ENCODE results near the gene STING1. TPM values are rescaled to one million over a fixed set of nuclear protein-coding genes. Genes with fewer than 3 reads are reported as not detected.

STING1 gene
- total and polyA plus RNA-seq, 4 experiments from 2014 or later: 124 to 176 (median 143) TPM

DNA sequence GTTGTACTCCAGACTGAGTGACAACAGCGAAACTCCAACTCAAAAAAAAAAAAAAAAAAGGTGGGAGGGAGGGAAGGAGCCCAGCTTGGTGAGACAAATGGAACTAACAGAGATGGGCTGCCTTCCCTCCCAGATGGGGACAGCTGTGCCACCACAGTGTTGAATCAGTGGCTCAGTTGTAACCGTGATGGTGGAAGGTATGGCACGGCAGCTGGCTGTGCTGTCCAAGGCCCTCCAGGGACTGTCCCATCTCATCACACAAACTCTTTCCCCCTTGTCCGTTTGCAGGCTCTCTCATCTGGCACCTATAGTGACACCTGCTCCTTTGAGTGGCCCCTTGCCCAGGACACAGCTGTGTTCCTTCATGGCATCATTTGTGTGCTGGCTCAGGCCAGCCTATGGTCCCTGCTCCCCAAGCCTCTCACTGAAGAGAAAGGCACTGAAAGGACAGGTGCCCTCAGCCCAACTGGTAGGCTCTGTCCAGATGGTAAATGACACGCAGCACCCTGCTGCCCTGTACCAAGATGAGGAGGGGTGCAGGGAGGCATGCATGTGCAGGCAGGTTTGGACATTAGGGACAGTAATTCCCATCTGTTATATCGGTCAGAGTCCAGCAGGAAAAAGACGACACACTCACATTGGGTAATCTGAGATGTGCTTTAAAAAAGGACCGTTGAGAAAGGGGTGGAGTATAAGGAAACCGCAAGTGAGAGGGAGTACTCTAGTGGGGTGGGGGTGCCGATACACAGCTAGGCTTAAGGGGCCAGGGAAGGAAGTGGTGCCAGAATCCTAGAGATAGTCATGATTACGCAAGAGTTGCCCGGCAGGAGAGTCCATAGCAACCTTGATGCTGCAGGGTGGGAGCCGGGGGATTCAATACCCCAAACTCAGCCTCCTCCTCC lies 7.4 kb downstream of the STING1 start:
- Mint-ChIP-seq H3K9me3 (no peaks in the 10 kb centered on the region), H3K4me1 (peaks cover 53 to 94% (median 75%) of the 10 kb centered on the region in 4 donors), H3K4me3 (peak overlapping the region; percentile 50 to 87 (median 76)), H3K36me3 (peaks cover 26 to 49% of the 10 kb centered on the region in 2 donors), H3K27me3 (no peaks in the 10 kb centered on the region), H3K27ac (peak overlapping the region; percentile 77 to 95 (median 93))
- peak overlapping the region; percentile 23 for H3K27ac ChIP-seq (ENCODE audit: low read depth, low read length)
- ChIA-PET POLR2A (ENCODE audit: partially characterized antibody) (interaction anchor here (1.1 to 3.8 kb wide), 4 partner anchors 16 to 36 kb away, joined by 3 to 19 read pairs (median 14); partner anchors contain the start of gene DNAJC18), CTCF (ENCODE audit: partially characterized antibody) (interaction anchor here (1.7 to 11.3 kb wide), 3 partner anchors 38 to 52 kb away, joined by 4 to 97 read pairs (median 7); no protein-coding TSS in a partner anchor)
- intact Hi-C loops (cut with micrococcal nuclease): no loop called here
- H3K36me3 ChIP-seq (ENCODE audit: insufficient read depth, low read length): peaks cover 35% of the 10 kb centered on the region
- no peaks in the 10 kb centered on the region for H3K27me3 ChIP-seq (ENCODE audit: insufficient read depth, low read length)
- no peak overlapping the region for H3K4me3 ChIP-seq (ENCODE audit: low read length in 2 of 2)
- peak in 3 of 5 donors; percentile 32 to 57 (median 45) for DNase-seq
- H3K9me3 ChIP-seq (ENCODE audit: control insufficient read depth in 1 of 2, low read length in 2 of 2): no peaks in the 10 kb centered on the region
- H3K4me1 ChIP-seq (ENCODE audit: insufficient read depth, low read length): peaks cover 94% of the 10 kb centered on the region

DNA sequence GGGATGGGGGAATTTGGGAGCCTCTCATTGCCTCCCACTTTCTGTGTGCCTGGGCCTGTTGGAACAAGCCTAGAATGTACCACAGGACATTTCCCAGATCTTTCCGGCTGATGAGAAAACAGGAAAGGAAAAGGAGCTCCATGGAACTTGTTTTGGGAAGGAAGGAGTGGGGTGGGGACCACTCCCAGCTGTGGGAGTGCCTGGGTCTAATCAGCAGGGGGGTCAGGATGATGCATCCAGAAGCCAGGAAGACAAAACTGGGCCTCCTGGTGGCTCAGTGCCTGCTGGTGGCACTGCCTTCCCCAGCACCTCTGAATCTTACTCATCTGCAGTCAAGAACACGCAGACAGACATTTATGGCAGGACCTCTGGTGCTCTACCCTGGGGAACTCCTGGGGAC lies 9.0 kb downstream of the STING1 start:
- peak overlapping the region; percentile 23 for H3K27ac ChIP-seq (ENCODE audit: low read depth, low read length)
- Mint-ChIP-seq H3K36me3 (peaks cover 18 to 41% of the 10 kb centered on the region in 2 donors), H3K9me3 (no peaks in the 10 kb centered on the region), H3K27ac (peak overlapping the region; percentile 83 to 98 (median 93)), H3K4me3 (peak overlapping the region in 6 of 8 donors; percentile 10 to 59 (median 28)), H3K27me3 (no peaks in the 10 kb centered on the region), H3K4me1 (peaks cover 59 to 100% (median 79%) of the 10 kb centered on the region in 4 donors)
- intact Hi-C loops (cut with micrococcal nuclease): no loop called here
- ChIA-PET POLR2A (ENCODE audit: partially characterized antibody) (interaction anchor here (1.0 to 9.4 kb wide), 9 partner anchors 9 to 48 kb away, joined by 3 to 131 read pairs (median 4); partner anchors contain the start of genes DNAJC18, ECSCR and STING1), CTCF (ENCODE audit: partially characterized antibody) (interaction anchor here (0.6 to 11.3 kb wide), 2 partner anchors 8 to 51 kb away, joined by 3 to 97 read pairs; no protein-coding TSS in a partner anchor)
- peaks cover 34% of the 10 kb centered on the region for H3K36me3 ChIP-seq (ENCODE audit: insufficient read depth, low read length)
- no peaks in the 10 kb centered on the region for H3K27me3 ChIP-seq (ENCODE audit: insufficient read depth, low read length)
- no peak for DNase-seq
- peaks cover 94% of the 10 kb centered on the region for H3K4me1 ChIP-seq (ENCODE audit: insufficient read depth, low read length)
- H3K9me3 ChIP-seq (ENCODE audit: control insufficient read depth in 1 of 2, low read length in 2 of 2): no peaks in the 10 kb centered on the region
- H3K4me3 ChIP-seq (ENCODE audit: low read length in 2 of 2): no peak overlapping the region

DNA sequence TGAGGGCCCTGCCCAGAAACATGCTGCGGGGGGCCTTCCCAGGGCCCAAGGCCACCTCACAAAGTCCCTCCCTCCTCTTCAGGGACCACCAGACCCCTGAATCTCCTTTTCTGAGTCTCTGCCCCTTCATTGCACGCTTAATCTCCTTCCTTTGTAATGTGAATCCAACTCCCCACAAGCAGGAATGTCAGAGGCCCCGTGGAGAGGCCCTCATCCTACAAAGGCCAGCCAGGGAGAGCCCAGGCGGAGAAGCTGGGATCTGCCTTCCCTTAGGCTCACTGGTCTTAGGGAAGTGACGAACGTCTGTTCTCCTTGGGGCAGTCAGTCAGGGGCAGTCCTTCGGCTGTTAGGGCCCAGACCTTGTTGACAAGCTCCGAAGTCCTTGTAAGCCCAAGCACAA lies 9.5 kb downstream of the STING1 start:
- Histone ChIP-seq H3K36me3 (ENCODE audit: insufficient read depth, low read length) (peaks cover 29% of the 10 kb centered on the region), H3K27ac (ENCODE audit: low read depth, low read length) (peak overlapping the region; percentile 30), H3K4me1 (ENCODE audit: insufficient read depth, low read length) (peaks cover 94% of the 10 kb centered on the region), H3K4me3 (ENCODE audit: low read length in 2 of 2) (no peak overlapping the region), H3K27me3 (ENCODE audit: insufficient read depth, low read length) (no peaks in the 10 kb centered on the region), H3K9me3 (ENCODE audit: control insufficient read depth in 1 of 2, low read length in 2 of 2) (no peaks in the 10 kb centered on the region)
- ChIA-PET CTCF (ENCODE audit: partially characterized antibody) (interaction anchor here (0.5 to 11.3 kb wide), 2 partner anchors 44 to 50 kb away, joined by 3 to 97 read pairs; no protein-coding TSS in a partner anchor), POLR2A (ENCODE audit: partially characterized antibody) (interaction anchor here (1.3 to 9.4 kb wide), 7 partner anchors 9 to 34 kb away, joined by 3 to 131 read pairs (median 17); partner anchors contain the start of genes DNAJC18, ECSCR and STING1)
- intact Hi-C loops (cut with micrococcal nuclease): no loop called here
- no peaks in the 10 kb centered on the region for H3K27me3 Mint-ChIP-seq
- peaks cover 14 to 36% of the 10 kb centered on the region in 2 donors for H3K36me3 Mint-ChIP-seq
- H3K9me3 Mint-ChIP-seq: no peaks in the 10 kb centered on the region
- H3K4me1 Mint-ChIP-seq: peaks cover 60 to 100% (median 78%) of the 10 kb centered on the region in 4 donors
- peak overlapping the region in 4 of 8 donors; percentile 8 to 59 (median 42) for H3K4me3 Mint-ChIP-seq
- DNase-seq: no peak
- H3K27ac Mint-ChIP-seq: peak overlapping the region; percentile 56 to 98 (median 93)

- intact Hi-C loops (cut with micrococcal nuclease): no loop called here
- Mint-ChIP-seq H3K4me3 (peak overlapping the region; percentile 84 to 97 (median 94)), H3K27ac (peak overlapping the region; percentile 93 to 98 (median 97)), H3K9me3 (no peaks in the 10 kb centered on the region), H3K27me3 (no peaks in the 10 kb centered on the region), H3K4me1 (peaks cover 57 to 95% (median 75%) of the 10 kb centered on the region in 4 donors), H3K36me3 (peaks cover 10 to 30% of the 10 kb centered on the region in 2 donors)
- peaks cover 89% of the 10 kb centered on the region for H3K4me1 ChIP-seq (ENCODE audit: insufficient read depth, low read length)
- ChIA-PET CTCF (ENCODE audit: partially characterized antibody) (interaction anchor here (0.5 to 11.3 kb wide), 2 partner anchors 43 to 50 kb away, joined by 3 to 97 read pairs; no protein-coding TSS in a partner anchor), POLR2A (ENCODE audit: partially characterized antibody) (interaction anchor here (1.3 to 9.4 kb wide), 5 partner anchors 10 to 33 kb away, joined by 3 to 131 read pairs (median 19); partner anchors contain the start of genes DNAJC18, ECSCR and STING1)
- H3K36me3 ChIP-seq (ENCODE audit: insufficient read depth, low read length): peaks cover 24% of the 10 kb centered on the region
- H3K27me3 ChIP-seq (ENCODE audit: insufficient read depth, low read length): no peaks in the 10 kb centered on the region
- no peak for DNase-seq
- H3K27ac ChIP-seq (ENCODE audit: low read depth, low read length): peak overlapping the region; percentile 30
- no peaks in the 10 kb centered on the region for H3K9me3 ChIP-seq (ENCODE audit: control insufficient read depth in 1 of 2, low read length in 2 of 2)
- no peak overlapping the region for H3K4me3 ChIP-seq (ENCODE audit: low read length in 2 of 2)
Measured at GRCh38 chr5:139472386-139473030, 10.1 kb downstream of the STING1 start.

- peak within 1 kb of the TSS; percentile 87 to 97 (median 94) for H3K4me3 Mint-ChIP-seq
- POLR2A ChIA-PET (ENCODE audit: partially characterized antibody): interaction anchor here (0.7 to 9.4 kb wide), 18 partner anchors 8 to 174 kb away, joined by 3 to 131 read pairs (median 4); partner anchors contain the start of genes DNAJC18, ECSCR, STING1 and UBE2D2
- peak; percentile 46 to 60 (median 52) for DNase-seq
- Histone ChIP-seq H3K4me1 (ENCODE audit: insufficient read depth, low read length) (peaks cover 78% of the 10 kb centered on the region), H3K27ac (ENCODE audit: low read depth, low read length) (peak within 1 kb of the TSS; percentile 65), H3K36me3 (ENCODE audit: insufficient read depth, low read length) (peaks cover 11% of the 10 kb centered on the region), H3K27me3 (ENCODE audit: insufficient read depth, low read length) (no peaks in the 10 kb centered on the region), H3K9me3 (ENCODE audit: control insufficient read depth in 1 of 2, low read length in 2 of 2) (no peaks in the 10 kb centered on the region), H3K4me3 (ENCODE audit: low read length in 2 of 2) (peak within 1 kb of the TSS; percentile 48 to 54)
- peak within 1 kb of the TSS; percentile 93 to 98 (median 97) for H3K27ac Mint-ChIP-seq
- H3K9me3 Mint-ChIP-seq: no peaks in the 10 kb centered on the region
- CTCF ChIA-PET (ENCODE audit: partially characterized antibody): interaction anchor here (0.7 to 2.2 kb wide), 6 partner anchors 10 to 51 kb away, joined by 4 to 17 read pairs (median 6); partner anchors contain the start of gene STING1
- H3K4me1 Mint-ChIP-seq: peaks cover 51 to 79% (median 66%) of the 10 kb centered on the region in 4 donors
- no peaks in the 10 kb centered on the region for H3K27me3 Mint-ChIP-seq
- peaks cover 9 to 14% of the 10 kb centered on the region in 2 donors for H3K36me3 Mint-ChIP-seq
- intact Hi-C loops (cut with micrococcal nuclease): loop anchor here (1.0 kb wide), 1 partner anchor 13 kb away; no protein-coding TSS in a partner anchor
Measured at GRCh38 chr5:139470821-139471300, 11.7 kb downstream of the STING1 start, which contains the start of gene SMIM33. SMIM33 (plus strand) TSS chr5:139471004; CDS start chr5:139471122, 118 bp downstream.

- intact Hi-C loops (cut with micrococcal nuclease): no loop called here
- no peaks in the 10 kb centered on the region for H3K9me3 ChIP-seq (ENCODE audit: control insufficient read depth in 1 of 2, low read length in 2 of 2)
- ChIA-PET CTCF (ENCODE audit: partially characterized antibody) (no interaction called here), POLR2A (ENCODE audit: partially characterized antibody) (interaction anchor here (1.5 to 9.4 kb wide), 4 partner anchors 10 to 30 kb away, joined by 4 to 131 read pairs (median 28); partner anchors contain the start of genes DNAJC18 and STING1)
- H3K36me3 ChIP-seq (ENCODE audit: insufficient read depth, low read length): no peaks in the 10 kb centered on the region
- peak overlapping the region in 7 of 8 donors; percentile 38 to 84 (median 71) for H3K4me3 Mint-ChIP-seq
- peaks cover 0 to 4% of the 10 kb centered on the region in 2 donors for H3K36me3 Mint-ChIP-seq
- peaks cover 54% of the 10 kb centered on the region for H3K4me1 ChIP-seq (ENCODE audit: insufficient read depth, low read length)
- no peak overlapping the region for H3K4me3 ChIP-seq (ENCODE audit: low read length in 2 of 2)
- no peak for DNase-seq
- H3K27ac Mint-ChIP-seq: peak overlapping the region; percentile 67 to 94 (median 85)
- H3K27me3 ChIP-seq (ENCODE audit: insufficient read depth, low read length): no peaks in the 10 kb centered on the region
- H3K4me1 Mint-ChIP-seq: peaks cover 32 to 55% (median 45%) of the 10 kb centered on the region in 4 donors
- no peaks in the 10 kb centered on the region for H3K9me3 Mint-ChIP-seq
- H3K27ac ChIP-seq (ENCODE audit: low read depth, low read length): no peak overlapping the region
- H3K27me3 Mint-ChIP-seq: no peaks in the 10 kb centered on the region
Measured at GRCh38 chr5:139468421-139468931, 14.1 kb downstream of the STING1 start.
